ENCODE data around the gene BLVRB. TPM values are rescaled to one million over a fixed set of nuclear protein-coding genes. Genes with fewer than 3 reads are reported as not detected.

The BLVRB gene
- total and polyA plus RNA-seq, 9 of the 15 experiments (the other 6 are each of a cell fraction or from before 2014, with no cell fraction given): 81.1 to 749 (median 331) TPM

- TF ChIP-seq ARID3A (IDR thresholded peaks at IDR 0.05; ENCODE audit: borderline replicate concordance, low read depth, low read length) (no peak), PHTF2 (CRISPR knock-in tag; IDR thresholded peaks at IDR 0.05) (no peak), BCLAF1 (IDR thresholded peaks at IDR 0.05; ENCODE audit: borderline replicate concordance in 1 of 2, control insufficient read depth in 1 of 2, low read depth in 2 of 2, low read length in 1 of 2) (no peak), PPARD (CRISPR knock-in tag; IDR thresholded peaks at IDR 0.05) (no peak), IFI16 (CRISPR knock-in tag; IDR thresholded peaks at IDR 0.05) (0 out of 2 replicates have a peak, but pooled peaks have one; percentile 41), ERF (CRISPR knock-in tag; IDR thresholded peaks at IDR 0.05) (0 out of 2 replicates have a peak, but pooled peaks have one; percentile 19), ATF3 (IDR thresholded peaks at IDR 0.05) (no peak), ATF3 (CRISPR knock-in tag; conservative IDR thresholded peaks at IDR 0.05) (no peak), CSDE1 (IDR thresholded peaks at IDR 0.05) (no peak), KDM5B (IDR thresholded peaks at IDR 0.05; ENCODE audit: insufficient replicate concordance, low read depth, low read length) (peak; percentile 85), HNRNPK (IDR thresholded peaks at IDR 0.05; ENCODE audit: low read depth, low read length, poor library complexity, severe bottlenecking) (no peak), ETS2 (tag; IDR thresholded peaks at IDR 0.05; ENCODE audit: borderline replicate concordance, poor library complexity, severe bottlenecking) (no peak), ZFP91 (CRISPR knock-in tag; IDR thresholded peaks at IDR 0.05) (no peak), ZBTB9 (CRISPR knock-in tag; IDR thresholded peaks at IDR 0.05) (no peak; the same call in 1 of the 2 replicates), ZNF740 (CRISPR knock-in tag; IDR thresholded peaks at IDR 0.05) (peak; percentile 98), ZNF740 (tag; IDR thresholded peaks at IDR 0.05) (peak in 1 of 2 experiments; percentile 84; a peak in 2 of 4 replicates)
These were observed at the start of gene BLVRB (continued) for GRCh38 chr19:40465557-40466218.

All from K562 (cell line).